Fibroblast of the aortic adventitia (primary cell): ENCODE measurements around the gene TTBK2. TPM values are rescaled to one million over a fixed set of nuclear protein-coding genes. Genes with fewer than 3 reads are reported as not detected.

Source experiments
- DNase-seq: peaks from one replicate; pipeline ENCODE4 v3.0.0-alpha.2; 2010; ENCODE audit warnings: low read depth
- H3K4me3 ChIP-seq: 2 replicates; pipeline ENCODE4 v1.5.1; 2011; ENCODE audit warnings: low read depth, mild to moderate bottlenecking, control low read depth, low read length, moderate library complexity
- total RNA-seq: library from RNA; depleted of rRNA; stranded (reverse); fragments of >200 nt; gene quantifications from 2 replicates; pipeline ENCODE4 v1.2.3, GENCODE V29; 2012; ENCODE audit warnings: low replicate concordance
- TF ChIP-seq, protein P1 (sequence below): IDR thresholded peaks from 2 replicates; pipeline ENCODE4 v1.5.1; 2011; ENCODE audit warnings: mild to moderate bottlenecking, low read length, control low read depth, inconsistent platforms; ENCODE audit not compliant: insufficient read depth

Gene TTBK2
- total RNA-seq, 1 donor: 14.3 TPM

DNA sequence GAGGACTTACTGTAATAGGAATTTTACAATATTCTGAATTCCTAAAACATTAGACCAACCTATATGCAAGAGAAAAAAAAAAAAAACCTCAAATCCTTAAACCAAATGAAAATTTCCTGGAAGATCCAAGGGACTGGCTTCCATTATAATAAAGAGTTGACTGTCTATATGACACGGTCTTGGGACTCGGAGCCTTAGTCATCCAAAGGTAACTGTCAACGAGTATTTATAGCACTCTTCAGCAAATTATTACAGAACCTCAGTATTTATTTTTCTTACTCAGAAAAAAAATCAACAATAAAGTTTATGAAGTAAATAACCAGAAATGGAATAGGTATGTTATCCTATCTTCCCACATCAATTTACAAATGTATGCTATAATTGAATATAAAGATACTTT is 66.0 kb downstream of the TTBK2 start:
- TF ChIP-seq, protein P1, sequence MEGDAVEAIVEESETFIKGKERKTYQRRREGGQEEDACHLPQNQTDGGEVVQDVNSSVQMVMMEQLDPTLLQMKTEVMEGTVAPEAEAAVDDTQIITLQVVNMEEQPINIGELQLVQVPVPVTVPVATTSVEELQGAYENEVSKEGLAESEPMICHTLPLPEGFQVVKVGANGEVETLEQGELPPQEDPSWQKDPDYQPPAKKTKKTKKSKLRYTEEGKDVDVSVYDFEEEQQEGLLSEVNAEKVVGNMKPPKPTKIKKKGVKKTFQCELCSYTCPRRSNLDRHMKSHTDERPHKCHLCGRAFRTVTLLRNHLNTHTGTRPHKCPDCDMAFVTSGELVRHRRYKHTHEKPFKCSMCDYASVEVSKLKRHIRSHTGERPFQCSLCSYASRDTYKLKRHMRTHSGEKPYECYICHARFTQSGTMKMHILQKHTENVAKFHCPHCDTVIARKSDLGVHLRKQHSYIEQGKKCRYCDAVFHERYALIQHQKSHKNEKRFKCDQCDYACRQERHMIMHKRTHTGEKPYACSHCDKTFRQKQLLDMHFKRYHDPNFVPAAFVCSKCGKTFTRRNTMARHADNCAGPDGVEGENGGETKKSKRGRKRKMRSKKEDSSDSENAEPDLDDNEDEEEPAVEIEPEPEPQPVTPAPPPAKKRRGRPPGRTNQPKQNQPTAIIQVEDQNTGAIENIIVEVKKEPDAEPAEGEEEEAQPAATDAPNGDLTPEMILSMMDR: no peak
- no peak for DNase-seq
- H3K4me3 ChIP-seq: no peak overlapping the region

DNA sequence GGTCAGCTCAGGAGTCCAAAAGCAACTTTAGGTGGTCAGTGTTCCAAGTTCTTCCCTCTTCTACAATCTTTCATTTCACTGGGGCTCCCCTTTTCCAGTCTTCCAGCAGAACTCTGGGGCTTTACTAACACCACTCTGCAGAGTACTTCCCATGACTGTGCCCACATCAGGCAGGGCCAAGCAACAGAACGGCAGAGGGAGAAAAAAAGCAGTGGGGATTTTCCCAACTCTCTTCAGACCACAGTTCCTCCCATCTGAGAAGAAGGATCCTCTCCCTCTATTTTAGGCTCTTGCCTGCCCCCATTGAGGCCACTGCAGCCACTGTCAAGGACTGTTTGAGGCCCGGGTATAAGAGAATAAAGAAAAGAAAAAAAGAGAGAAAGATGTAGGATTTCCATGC is 70.7 kb downstream of the TTBK2 start:
- TF ChIP-seq, protein P1: no peak
- H3K4me3 ChIP-seq: no peak overlapping the region
- DNase-seq: no peak

DNA sequence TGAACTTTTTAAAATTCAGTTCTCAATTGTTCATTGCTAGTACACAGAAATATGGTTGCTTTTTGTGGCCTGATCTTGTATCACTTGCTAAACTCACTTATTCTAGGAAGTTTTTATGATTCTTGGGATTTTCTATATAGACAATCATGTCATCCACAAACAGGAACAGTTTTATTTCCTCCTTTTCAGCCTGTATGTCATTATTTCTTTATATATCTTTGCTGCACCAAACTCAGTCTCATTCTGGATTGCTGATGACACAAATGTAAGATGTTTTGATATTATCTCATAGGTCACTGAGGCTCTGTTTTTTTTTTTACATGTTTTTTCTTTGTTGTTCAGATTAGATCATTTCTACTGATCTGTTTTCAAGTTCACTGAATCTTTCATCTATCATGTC is 71.7 kb downstream of the TTBK2 start:
- TF ChIP-seq, protein P1: no peak
- DNase-seq: no peak
- no peak overlapping the region for H3K4me3 ChIP-seq

DNA sequence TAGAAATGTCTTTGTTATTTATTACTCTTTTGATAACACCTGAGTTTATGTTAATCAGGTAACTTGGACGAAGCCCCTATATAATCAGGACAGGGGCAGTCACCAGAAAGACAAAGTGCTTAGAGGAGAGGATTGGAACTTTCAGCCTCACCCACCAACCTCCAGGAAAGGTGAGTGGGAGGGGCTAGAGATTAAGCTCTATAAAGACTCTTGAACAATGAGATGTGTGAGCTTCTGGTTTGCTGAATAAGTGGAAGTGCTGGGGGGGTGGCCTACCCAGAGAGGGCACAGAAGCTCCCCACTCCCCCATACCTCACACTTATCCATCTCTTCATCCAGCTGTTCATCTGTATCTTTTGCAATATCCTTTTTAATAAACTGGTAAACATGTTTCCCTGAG is 73.9 kb downstream of the TTBK2 start:
- TF ChIP-seq, protein P1: no peak
- H3K4me3 ChIP-seq: no peak overlapping the region
- no peak for DNase-seq

DNA sequence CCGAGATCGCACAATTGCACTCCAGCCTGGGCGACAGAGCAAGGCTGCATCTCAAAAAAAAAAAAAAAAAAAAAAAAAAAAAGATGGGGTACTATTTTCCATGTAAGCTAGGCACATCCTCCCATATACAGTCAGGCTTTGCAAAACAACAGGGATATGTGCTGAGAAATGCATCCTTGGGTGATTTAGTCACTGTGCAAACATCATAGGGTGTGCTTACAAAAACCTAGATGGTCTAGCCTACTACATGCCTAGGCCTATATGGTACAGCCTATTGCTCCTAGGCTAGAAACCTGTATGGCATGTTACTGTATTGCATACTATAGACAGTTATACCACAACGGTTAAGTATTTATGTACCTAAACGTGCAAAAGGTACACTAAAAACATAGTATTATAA is 75.0 kb downstream of the TTBK2 start:
- TF ChIP-seq, protein P1: no peak
- no peak overlapping the region for H3K4me3 ChIP-seq
- DNase-seq: no peak

DNA sequence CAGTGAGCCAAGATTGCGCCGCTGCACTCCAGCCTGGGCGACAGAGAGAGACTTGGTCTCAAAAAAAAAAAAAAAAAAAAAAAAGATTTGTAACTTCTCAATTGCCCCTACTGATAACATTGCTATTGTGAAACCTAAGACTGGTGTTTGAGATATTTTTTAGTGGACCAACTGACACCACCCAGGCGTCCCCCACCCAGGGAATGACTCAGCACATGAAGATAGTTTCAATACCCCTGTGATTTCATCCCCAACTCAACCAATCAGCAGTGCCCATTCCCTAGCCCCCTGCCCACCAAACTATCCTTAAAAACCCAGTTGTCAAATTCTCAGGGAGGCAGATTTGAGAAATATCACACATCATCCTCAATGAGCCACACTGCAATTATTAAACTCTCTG is 76.9 kb downstream of the TTBK2 start:
- DNase-seq: no peak

DNA sequence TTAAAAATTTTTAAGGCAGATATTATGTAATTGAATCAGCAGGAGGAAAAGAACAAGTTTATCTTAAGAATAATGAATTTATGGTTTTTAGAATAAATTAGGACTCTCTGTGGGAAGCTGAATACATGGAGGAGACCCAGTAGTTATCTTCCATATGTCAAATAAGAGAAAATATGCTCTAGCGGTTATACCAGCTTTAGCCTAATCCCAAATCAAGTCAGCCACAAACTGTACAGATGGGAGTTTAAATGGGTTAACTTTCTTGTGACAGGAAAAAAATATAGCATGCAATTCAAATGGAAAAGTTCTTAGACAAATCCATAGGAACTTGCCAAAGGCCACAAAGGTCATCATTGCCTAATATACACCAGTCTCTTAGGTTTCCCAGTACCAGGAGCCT is 84.3 kb downstream of the TTBK2 start:
- peak; percentile 4 for DNase-seq
- TF ChIP-seq, protein P1: no peak

More for the DNA sequence above, 76.9 kb downstream of the TTBK2 start:
- no peak overlapping the region for H3K4me3 ChIP-seq
- TF ChIP-seq, protein P1: no peak

More for the DNA sequence above, 84.3 kb downstream of the TTBK2 start:
- H3K4me3 ChIP-seq: no peak overlapping the region
